ENCODE measurements around the gene KXD1.

DNA sequence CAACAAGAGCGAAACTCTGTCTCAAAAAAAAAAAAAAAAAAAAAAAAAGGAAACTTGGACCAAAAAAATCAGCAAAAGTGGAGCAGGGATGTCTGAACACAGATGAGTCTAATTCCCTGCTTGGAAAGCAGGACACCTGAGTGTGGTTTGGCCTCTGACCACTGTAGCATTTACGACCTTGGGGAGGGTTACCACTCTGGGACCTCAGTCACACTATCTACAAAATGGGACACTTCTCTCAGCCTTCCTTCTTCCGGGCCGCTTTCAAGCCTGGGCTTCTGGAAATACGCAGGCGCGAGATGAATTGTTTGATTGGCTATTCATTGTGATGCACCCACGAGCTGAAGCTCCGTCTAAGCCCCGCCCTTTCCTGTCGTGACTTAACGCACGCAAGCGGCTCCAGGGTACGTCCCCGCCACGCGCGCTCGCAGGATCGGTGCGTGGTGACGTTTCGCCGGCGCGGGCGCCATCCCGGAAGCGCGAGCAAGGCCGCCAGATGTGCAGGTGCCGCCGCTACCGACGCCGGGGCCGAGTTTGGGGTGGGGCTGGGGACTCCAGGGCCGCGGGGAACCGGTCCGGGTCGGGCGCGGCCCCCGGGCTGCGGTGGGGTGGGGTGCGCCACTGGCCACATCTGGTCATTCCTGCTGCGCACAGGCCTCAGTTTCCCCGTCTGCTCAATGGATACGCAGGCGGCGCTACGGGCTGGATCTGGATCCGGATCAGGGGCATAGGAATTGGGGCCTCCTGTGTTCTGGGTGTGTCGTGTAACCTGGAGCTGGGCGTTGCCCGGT is at the start of gene KXD1:
- TF ChIP-seq ZNF274 (IDR thresholded peaks at IDR 0.05; ENCODE audit: low read depth, low read length) (no peak), YY1 (IDR thresholded peaks at IDR 0.05; ENCODE audit: insufficient read depth, insufficient read length) (no peak), SUZ12 (IDR thresholded peaks at IDR 0.05; ENCODE audit: extremely low read depth, insufficient read depth, insufficient read length) (no peak)

Measured in NT2/D1 (cell line).